PC-9 (cell line): ENCODE measurements around the gene PEPD. TPM values are rescaled to one million over a fixed set of nuclear protein-coding genes. Genes with fewer than 3 reads are reported as not detected.

Experiments
- BruUV-seq: library from RNA; stranded (reverse); fragments of 400-500 nt; replicated peaks from 2 replicates; lab custom pipeline; 2021; lab: Mats Ljungman, UMichigan
- CTCF ChIA-PET: fragments of 300-600 bp; sonication (Branson Sonifier 250); formaldehyde crosslinking; loops from one replicate; lab custom pipeline; 2022; ENCODE audit warnings: antibody characterized with exemption; lab: Charles Lee
- POLR2A ChIA-PET: fragments of 300-600 bp; sonication (Branson Sonifier 250); formaldehyde crosslinking; loops from one replicate; lab custom pipeline; 2022; ENCODE audit warnings: antibody characterized with exemption; ENCODE audit not compliant: unreplicated experiment; lab: Charles Lee
- DNase-seq, 2 experiments: peaks; one replicate each; pipeline versions ENCODE4 v3.0.0 to v3.0.0-alpha.2; 2015 to 2022; ENCODE audit warnings: mixed read lengths in 1 of 2
- H2AFZ ChIP-seq: fragments of 200-600 bp; sonication (generic); 2 replicates; pipeline ENCODE4 v1.8.1; 2017; ENCODE audit warnings: antibody characterized with exemption
- H3F3A ChIP-seq: fragments of 200-600 bp; sonication (generic); 2 replicates; pipeline ENCODE4 v1.8.1; 2017; ENCODE audit warnings: antibody characterized with exemption, mild to moderate bottlenecking, low read depth; ENCODE audit not compliant: insufficient read depth
- H3K27ac ChIP-seq: fragments of 200-600 bp; sonication (generic); 2 replicates; pipeline ENCODE4 v1.6.1; 2016; ENCODE audit warnings: mixed run types
- H3K27me3 ChIP-seq: fragments of 200-600 bp; sonication (generic); 2 replicates; pipeline ENCODE4 v1.6.1; 2016; ENCODE audit warnings: low read depth, mixed run types; ENCODE audit not compliant: insufficient read depth
- H3K36me3 ChIP-seq: fragments of 200-600 bp; sonication (generic); 2 replicates; pipeline ENCODE4 v1.6.1; 2016; ENCODE audit warnings: low read depth, mixed run types
- H3K4me1 ChIP-seq: fragments of 200-600 bp; sonication (generic); replicated peaks from 2 replicates; pipeline ENCODE4 v1.6.1; 2016; ENCODE audit warnings: mixed run types; ENCODE audit not compliant: insufficient read depth
- H3K4me2 ChIP-seq: fragments of 200-600 bp; sonication (generic); 2 replicates; pipeline ENCODE4 v1.6.1; 2017; ENCODE audit warnings: mixed run types
- H3K4me3 ChIP-seq: fragments of 200-600 bp; sonication (generic); 2 replicates; pipeline ENCODE4 v1.6.1; 2016; ENCODE audit warnings: mixed run types
- H3K79me2 ChIP-seq: fragments of 200-600 bp; sonication (generic); 2 replicates; pipeline ENCODE4 v1.6.1; 2017; ENCODE audit warnings: low read depth, mixed run types
- H3K9me2 ChIP-seq: fragments of 200-600 bp; sonication (generic); 2 replicates; pipeline ENCODE4 v1.8.1; 2017; ENCODE audit warnings: mild to moderate bottlenecking; ENCODE audit not compliant: insufficient read depth
- H3K9me3 ChIP-seq: fragments of 200-600 bp; sonication (generic); 2 replicates; pipeline ENCODE4 v1.8.1; 2016; ENCODE audit warnings: low read depth; ENCODE audit not compliant: insufficient read depth
- H4K20me1 ChIP-seq: fragments of 200-600 bp; sonication (generic); 2 replicates; pipeline ENCODE4 v1.8.1; 2017; ENCODE audit not compliant: insufficient read depth
- CTCF ChIP-seq: fragments of 200-600 bp; sonication (generic); conservative IDR thresholded peaks from 2 replicates; pipeline ENCODE4 v1.6.1; 2017; ENCODE audit warnings: mixed run types, antibody characterized with exemption, mild to moderate bottlenecking, moderate library complexity
- EZH2 ChIP-seq: fragments of 200-600 bp; sonication (generic); IDR thresholded peaks from 2 replicates; pipeline ENCODE4 v1.8.0; 2017; ENCODE audit warnings: antibody characterized with exemption, low read depth
- intact Hi-C: fragments of 100-400 bp; cut with micrococcal nuclease; formaldehyde crosslinking; loops from one replicate; pipeline ENCODE4 v1.10.0; 2022; ENCODE audit not compliant: unreplicated experiment
- total RNA-seq: library from RNA; stranded (reverse); gene quantifications from 2 replicates; pipeline ENCODE4 v1.2.3, GENCODE V29; 2021

PEPD gene
- total RNA-seq, 1 experiment from 2014 or later = 71.0 TPM

- H3K27ac ChIP-seq = no peak overlapping the region
- no peaks in the 10 kb centered on the region for H3K9me2 ChIP-seq
- no TSS peak for BruUV-seq
- no peak overlapping the region for H2AFZ ChIP-seq
- H4K20me1 ChIP-seq = no peaks in the 10 kb centered on the region
- no peaks in the 10 kb centered on the region for H3K36me3 ChIP-seq
- DNase-seq = no peak
- no peak for TF ChIP-seq EZH2
- TF ChIP-seq CTCF = no peak
- POLR2A ChIA-PET = interaction anchor here (0.7 kb wide), 1 partner anchor 19 kb away, joined by 4 read pairs; no protein-coding TSS in a partner anchor
- H3F3A ChIP-seq = no peaks in the 10 kb centered on the region
- H3K4me1 ChIP-seq = no peaks in the 10 kb centered on the region
- CTCF ChIA-PET = no interaction called here
- peaks cover 10% of the 10 kb centered on the region; the same call in 1 of the 2 replicates for H3K9me3 ChIP-seq
- H3K79me2 ChIP-seq = no peaks in the 10 kb centered on the region
- no peak overlapping the region for H3K4me3 ChIP-seq
- H3K27me3 ChIP-seq = peaks cover 31% of the 10 kb centered on the region
- intact Hi-C loops = no loop called here
- no peak overlapping the region for H3K4me2 ChIP-seq
These were observed 163.2 kb downstream of the PEPD start for GRCh38 chr19:33358408-33358807.

- Histone ChIP-seq H3K36me3 (no peaks in the 10 kb centered on the region), H3K9me2 (no peaks in the 10 kb centered on the region), H2AFZ (no peak overlapping the region), H3K4me1 (no peaks in the 10 kb centered on the region), H3K4me2 (no peak overlapping the region), H3K27me3 (peaks cover 26% of the 10 kb centered on the region), H4K20me1 (no peaks in the 10 kb centered on the region), H3K27ac (no peak overlapping the region), H3F3A (no peaks in the 10 kb centered on the region), H3K9me3 (peaks cover 10% of the 10 kb centered on the region; the same call in 1 of the 2 replicates), H3K79me2 (no peaks in the 10 kb centered on the region), H3K4me3 (no peak overlapping the region)
- BruUV-seq = no TSS peak
- ChIA-PET CTCF (no interaction called here), POLR2A (interaction anchor here (0.7 kb wide), 1 partner anchor 18 kb away, joined by 4 read pairs; no protein-coding TSS in a partner anchor)
- TF ChIP-seq CTCF (no peak), EZH2 (no peak)
- no peak for DNase-seq
- intact Hi-C loops = no loop called here
These were observed 164.0 kb downstream of the PEPD start for GRCh38 chr19:33357556-33357955.

GRCh38 chr19:33355535-33355934 lies 166.1 kb downstream of the PEPD start:
- peaks cover 14% of the 10 kb centered on the region for H3K27me3 ChIP-seq
- ChIA-PET POLR2A (no interaction called here), CTCF (no interaction called here)
- no peaks in the 10 kb centered on the region for H3K36me3 ChIP-seq
- no peak overlapping the region for H3K4me2 ChIP-seq
- no peak overlapping the region for H3K27ac ChIP-seq
- H3K9me3 ChIP-seq = peaks cover 10% of the 10 kb centered on the region; the same call in 1 of the 2 replicates
- H3K79me2 ChIP-seq = no peaks in the 10 kb centered on the region
- H4K20me1 ChIP-seq = no peaks in the 10 kb centered on the region
- H3K9me2 ChIP-seq = no peaks in the 10 kb centered on the region
- no peaks in the 10 kb centered on the region for H3F3A ChIP-seq
- DNase-seq = no peak
- no peak overlapping the region for H2AFZ ChIP-seq
- no TSS peak for BruUV-seq
- intact Hi-C loops = no loop called here
- H3K4me1 ChIP-seq = no peaks in the 10 kb centered on the region
- TF ChIP-seq CTCF (no peak), EZH2 (no peak)
- H3K4me3 ChIP-seq = no peak overlapping the region
